Caco-2 (cell line): ENCODE results near the gene C7. TPM values are rescaled to one million over a fixed set of nuclear protein-coding genes. Genes with fewer than 3 reads are reported as not detected.
"Not testable (repeated sequence)": the region's sequence is repeated elsewhere in the genome, so short reads cannot be mapped to it uniquely, and the experiment has no call there.

ENCODE experiments used
- Bru-seq: library from RNA; stranded (reverse); fragments of 400-500 nt; gene quantifications from one replicate; lab custom pipeline; 2021; lab: Mats Ljungman, UMichigan
- BruChase-seq, 2 experiments: library from RNA; stranded (reverse); fragments of 400-500 nt; gene quantifications; one replicate each; lab custom pipeline; 2021; lab: Mats Ljungman, UMichigan
- BruUV-seq: library from RNA; stranded (reverse); fragments of 400-500 nt; replicated peaks from 2 replicates; lab custom pipeline; 2021; lab: Mats Ljungman, UMichigan
- CTCF ChIA-PET: fragments of 300-600 bp; sonication (Branson Sonifier 250); formaldehyde crosslinking; loops from one replicate; lab custom pipeline; 2022; ENCODE audit warnings: antibody characterized with exemption; lab: Charles Lee
- POLR2A ChIA-PET: fragments of 300-600 bp; sonication (Branson Sonifier 250); formaldehyde crosslinking; loops from one replicate; lab custom pipeline; 2022; ENCODE audit warnings: antibody characterized with exemption; lab: Charles Lee
- DNase-seq, 2 experiments: peaks; one replicate each; pipeline versions ENCODE4 v3.0.0 to v3.0.0-alpha.2; 2020 to 2022
- H3K27me3 ChIP-seq: replicated peaks from 2 replicates; pipeline ENCODE4 v1.6.0; 2011; ENCODE audit warnings: low read length; ENCODE audit not compliant: control insufficient read depth, insufficient read depth
- H3K36me3 ChIP-seq: 2 replicates; pipeline ENCODE4 v1.5.1; 2011; ENCODE audit warnings: low read length; ENCODE audit not compliant: control insufficient read depth, insufficient read depth
- H3K4me1 ChIP-seq: fragments of 250-450 bp; sonication (Bioruptor Pico); 2 replicates; pipeline ENCODE4 v1.5.1; 2020; ENCODE audit warnings: mild to moderate bottlenecking
- H3K4me3 ChIP-seq: 2 replicates; pipeline ENCODE4 v1.5.1; 2011; ENCODE audit warnings: low read depth, mild to moderate bottlenecking, control low read depth, low read length
- H3K9me3 ChIP-seq: fragments of 250-450 bp; sonication (Bioruptor Pico); 2 replicates; pipeline ENCODE4 v1.5.1; 2020; ENCODE audit warnings: mild to moderate bottlenecking, moderate library complexity
- H3K27ac Mint-ChIP-seq: one replicate; pipeline ENCODE4 v1.8.0; 2022; ENCODE audit warnings: mixed read lengths; ENCODE audit not compliant: unreplicated experiment
- H3K27me3 Mint-ChIP-seq: one replicate; pipeline ENCODE4 v1.8.0; 2022; ENCODE audit warnings: mixed read lengths; ENCODE audit not compliant: insufficient read depth, unreplicated experiment
- H3K36me3 Mint-ChIP-seq: one replicate; pipeline ENCODE4 v1.8.0; 2022; ENCODE audit warnings: mild to moderate bottlenecking, mixed read lengths; ENCODE audit not compliant: insufficient read depth, unreplicated experiment
- H3K4me1 Mint-ChIP-seq: one replicate; pipeline ENCODE4 v1.8.0; 2022; ENCODE audit warnings: low read depth, mixed read lengths; ENCODE audit not compliant: unreplicated experiment
- H3K4me3 Mint-ChIP-seq: one replicate; pipeline ENCODE4 v1.8.0; 2022; ENCODE audit warnings: mild to moderate bottlenecking, moderate library complexity, mixed read lengths; ENCODE audit not compliant: unreplicated experiment
- H3K9me3 Mint-ChIP-seq: one replicate; pipeline ENCODE4 v1.8.0; 2022; ENCODE audit warnings: mixed read lengths; ENCODE audit not compliant: unreplicated experiment
- CTCF ChIP-seq, 2 experiments: fragments of 200-600 bp in 1 of 2; IDR thresholded peaks; 1 replicate in 1 of 2; 2 replicates in 1 of 2; pipeline versions ENCODE4 v1.5.1 to v1.8.0; 2011 to 2022; ENCODE audit warnings: antibody characterized with exemption in 1 of 2, control low read depth in 1 of 2, inconsistent platforms in 1 of 2, low read depth in 1 of 2, low read length in 1 of 2, mild to moderate bottlenecking in 1 of 2, moderate library complexity in 1 of 2; ENCODE audit not compliant: insufficient read depth in 1 of 2, severe bottlenecking in 1 of 2, unreplicated experiment in 1 of 2
- intact Hi-C: fragments of 100-400 bp; cut with micrococcal nuclease; formaldehyde crosslinking; loops from one replicate; pipeline ENCODE4 v1.10.0; 2022; ENCODE audit not compliant: unreplicated experiment
- long read RNA-seq: library from polyadenylated mRNA; stranded (forward); transcript quantifications from one replicate; pipeline ENCODE4 v2.0.0, GENCODE V29; 2022
- total RNA-seq: library from RNA; stranded (reverse); gene quantifications from 2 replicates; pipeline ENCODE4 v1.2.3, GENCODE V29; 2022

The C7 gene
- 0.63 TPM in 1 of 2 replicates, not detected in the other for total RNA-seq
- percentile 3 among the genes with signal in this experiment for Bru-seq, nascent RNA
- percentile 4 among the genes with signal in this experiment for BruChase-seq, experiment 1, labeled RNA remaining after a 2-hour chase
- percentile 7 among the genes with signal in this experiment for BruChase-seq, experiment 2, labeled RNA remaining after a 6-hour chase
- long read RNA-seq = 0 reads

GRCh38 chr5:40909264-40909663, at the start of gene C7:
Gene C7, plus strand, starts transcription at chr5:40909497. Its CDS starts 114 bp downstream, at chr5:40909611.
- H3K9me3 ChIP-seq = no peaks in the 10 kb centered on the region
- Mint-ChIP-seq H3K27me3 (peaks cover 5% of the 10 kb centered on the region), H3K4me3 (no peak within 1 kb of the TSS), H3K27ac (no peak within 1 kb of the TSS), H3K9me3 (peaks cover 11% of the 10 kb centered on the region), H3K4me1 (peaks cover 12% of the 10 kb centered on the region), H3K36me3 (no peaks in the 10 kb centered on the region)
- DNase-seq = no peak
- no peaks in the 10 kb centered on the region for H3K36me3 ChIP-seq
- TF ChIP-seq CTCF (IDR thresholded peaks at IDR 0.05; ENCODE audit: insufficient read depth in 1 of 2, low read depth in 1 of 2, low read length in 1 of 2, severe bottlenecking in 1 of 2, unreplicated experiment in 1 of 2) = no peak
- H3K4me1 ChIP-seq = no peaks in the 10 kb centered on the region
- POLR2A ChIA-PET = no interaction called here
- H3K4me3 ChIP-seq = no peak within 1 kb of the TSS
- no peaks in the 10 kb centered on the region for H3K27me3 ChIP-seq
- BruUV-seq = no TSS peak
- CTCF ChIA-PET = no interaction called here
- intact Hi-C loops = no loop called here

- no peaks in the 10 kb centered on the region for H3K4me1 Mint-ChIP-seq
- H3K9me3 ChIP-seq = 0 out of 2 replicates have a peak, but pooled peaks cover 3% of the 10 kb centered on the region
- BruUV-seq = no TSS peak
- no peak overlapping the region for H3K27ac Mint-ChIP-seq
- H3K4me3 ChIP-seq = no peak overlapping the region
- intact Hi-C loops = no loop called here
- H3K9me3 Mint-ChIP-seq = peaks cover 20% of the 10 kb centered on the region
- no peak overlapping the region for H3K4me3 Mint-ChIP-seq
- H3K36me3 Mint-ChIP-seq = peaks cover 6% of the 10 kb centered on the region
- H3K27me3 ChIP-seq = no peaks in the 10 kb centered on the region
- POLR2A ChIA-PET = no interaction called here
- H3K36me3 ChIP-seq = no peaks in the 10 kb centered on the region
- no peak for TF ChIP-seq CTCF (IDR thresholded peaks at IDR 0.05; ENCODE audit: insufficient read depth in 1 of 2, low read depth in 1 of 2, low read length in 1 of 2, severe bottlenecking in 1 of 2, unreplicated experiment in 1 of 2)
- CTCF ChIA-PET = no interaction called here
- no peak for DNase-seq
- H3K27me3 Mint-ChIP-seq = no peaks in the 10 kb centered on the region
- H3K4me1 ChIP-seq = no peaks in the 10 kb centered on the region
These were observed 48.6 kb upstream of the C7 start for GRCh38 chr5:40860711-40861110.

- CTCF ChIA-PET, BruUV-seq, H3K27me3 ChIP-seq, H3K27me3 Mint-ChIP-seq, intact Hi-C loops, POLR2A ChIA-PET, H3K4me1 ChIP-seq, H3K27ac Mint-ChIP-seq, H3K9me3 ChIP-seq, H3K36me3 Mint-ChIP-seq, H3K4me3 Mint-ChIP-seq, H3K4me3 ChIP-seq, H3K36me3 ChIP-seq, H3K4me1 Mint-ChIP-seq: not testable (repeated sequence)
- DNase-seq = peak in 1 of 2 experiments; percentile 25
- peaks cover 20% of the 10 kb centered on the region for H3K9me3 Mint-ChIP-seq
These were observed 44.3 kb upstream of the C7 start for GRCh38 chr5:40865004-40865403.
